Thoracic aorta (tissue), 2 donors: ENCODE data around the gene BCL10. TPM values are rescaled to one million over a fixed set of nuclear protein-coding genes. Genes with fewer than 3 reads are reported as not detected.

Experiments
- ATAC-seq: fragments of 150-250 bp; one replicate; pipeline ENCODE4 v1.8.0; 2017; ENCODE audit warnings: low read depth; ENCODE audit not compliant: insufficient number of reproducible peaks, low FRiP score
- DNase-seq: peaks from one replicate; pipeline ENCODE4 v3.0.0-alpha.2; 2020; ENCODE audit warnings: low spot score
- H3K27ac ChIP-seq, 2 donors: fragments of 200-600 bp; sonication (generic); 1 replicate in 1 of 2; 2 replicates in 1 of 2; pipeline ENCODE4 v1.5.1; 2016; ENCODE audit warnings: mild to moderate bottlenecking in 2 of 2, moderate library complexity in 2 of 2
- H3K27me3 ChIP-seq: fragments of 200-600 bp; sonication (generic); replicated peaks from 2 replicates; pipeline ENCODE4 v1.6.0; 2016; ENCODE audit warnings: mild to moderate bottlenecking; ENCODE audit not compliant: insufficient read depth
- H3K36me3 ChIP-seq: fragments of 200-600 bp; sonication (generic); one replicate; pipeline ENCODE4 v1.5.1; 2016
- H3K4me1 ChIP-seq, 2 donors: fragments of 200-600 bp; sonication (generic); 1 replicate in 1 of 2; 2 replicates in 1 of 2; pipeline versions ENCODE4 v1.5.1 to v1.6.0; 2016; ENCODE audit warnings: low read depth in 2 of 2, mild to moderate bottlenecking in 1 of 2; ENCODE audit not compliant: control insufficient read depth in 1 of 2
- H3K4me3 ChIP-seq: fragments of 200-600 bp; sonication (generic); 2 replicates; pipeline ENCODE4 v1.5.1; 2016; ENCODE audit warnings: mild to moderate bottlenecking
- H3K9me3 ChIP-seq: fragments of 200-600 bp; sonication (generic); 2 replicates; pipeline ENCODE4 v1.5.1; 2016
- total RNA-seq, 2 donors: library from RNA; depleted of rRNA; stranded (reverse); fragments of >200 nt; gene quantifications; one replicate each; pipeline versions ENCODE4 v1.1.0 to v1.2.3, GENCODE V29; 2016
- TF ChIP-seq, protein P1 (sequence below): fragments of 200-600 bp; sonication (generic); IDR thresholded peaks from one replicate; pipeline ENCODE4 v1.5.1; 2019; ENCODE audit warnings: antibody characterized with exemption

The BCL10 gene
- total RNA-seq, 2 donors from 2014 or later = 13.8 to 34.2 TPM

DNA sequence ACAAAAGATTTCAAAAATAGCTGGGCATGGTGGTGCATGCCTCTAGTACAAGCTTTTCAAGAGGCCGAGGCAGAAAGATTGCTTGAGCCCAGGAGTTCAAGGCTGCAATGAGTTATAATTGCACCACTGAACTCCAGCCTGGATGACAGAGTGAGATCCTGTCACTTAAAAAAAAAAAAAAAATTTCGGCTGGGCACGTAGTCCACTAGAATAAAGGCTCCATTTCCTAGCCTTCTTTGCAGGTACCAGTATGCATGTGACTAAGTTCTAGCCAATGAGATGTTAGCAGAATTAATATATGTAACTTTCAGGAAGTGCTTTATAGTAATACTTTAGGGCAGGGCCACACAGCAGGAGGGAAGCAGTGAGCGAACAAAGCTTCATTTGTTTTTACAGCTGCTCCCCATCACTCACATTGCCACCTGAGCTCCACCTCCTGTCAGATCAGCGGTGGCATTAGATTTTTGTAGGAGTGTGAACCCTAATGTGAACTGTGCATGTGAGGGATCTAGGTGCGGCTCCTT, 46.8 kb downstream of the BCL10 start:
- Histone ChIP-seq H3K36me3 (no peaks in the 10 kb centered on the region), H3K27me3 (no peaks in the 10 kb centered on the region), H3K4me3 (no peak overlapping the region), H3K27ac (no peak overlapping the region), H3K4me1 (peaks cover 0 to 11% of the 10 kb centered on the region in 2 donors), H3K9me3 (no peaks in the 10 kb centered on the region)
- DNase-seq (no peak), ATAC-seq (no peak)
- TF ChIP-seq, protein P1, sequence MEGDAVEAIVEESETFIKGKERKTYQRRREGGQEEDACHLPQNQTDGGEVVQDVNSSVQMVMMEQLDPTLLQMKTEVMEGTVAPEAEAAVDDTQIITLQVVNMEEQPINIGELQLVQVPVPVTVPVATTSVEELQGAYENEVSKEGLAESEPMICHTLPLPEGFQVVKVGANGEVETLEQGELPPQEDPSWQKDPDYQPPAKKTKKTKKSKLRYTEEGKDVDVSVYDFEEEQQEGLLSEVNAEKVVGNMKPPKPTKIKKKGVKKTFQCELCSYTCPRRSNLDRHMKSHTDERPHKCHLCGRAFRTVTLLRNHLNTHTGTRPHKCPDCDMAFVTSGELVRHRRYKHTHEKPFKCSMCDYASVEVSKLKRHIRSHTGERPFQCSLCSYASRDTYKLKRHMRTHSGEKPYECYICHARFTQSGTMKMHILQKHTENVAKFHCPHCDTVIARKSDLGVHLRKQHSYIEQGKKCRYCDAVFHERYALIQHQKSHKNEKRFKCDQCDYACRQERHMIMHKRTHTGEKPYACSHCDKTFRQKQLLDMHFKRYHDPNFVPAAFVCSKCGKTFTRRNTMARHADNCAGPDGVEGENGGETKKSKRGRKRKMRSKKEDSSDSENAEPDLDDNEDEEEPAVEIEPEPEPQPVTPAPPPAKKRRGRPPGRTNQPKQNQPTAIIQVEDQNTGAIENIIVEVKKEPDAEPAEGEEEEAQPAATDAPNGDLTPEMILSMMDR = no peak

DNA sequence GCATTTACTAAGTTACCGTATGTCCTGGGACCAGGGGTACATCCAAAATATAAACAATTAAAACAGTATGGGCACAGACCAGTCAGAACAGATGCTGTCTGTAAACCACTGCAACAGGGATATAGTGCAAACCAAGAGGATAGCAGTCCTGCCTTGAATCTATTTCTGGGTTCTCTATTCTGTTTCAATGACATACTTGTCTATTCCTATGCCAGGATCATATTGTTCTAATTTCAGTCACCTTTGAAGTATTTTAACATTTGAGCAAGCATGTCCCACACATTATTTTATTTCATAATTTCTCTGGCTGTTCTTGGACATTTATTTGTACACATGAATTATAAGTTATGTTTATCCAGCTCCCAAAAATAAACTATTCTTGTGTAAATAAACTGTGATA, 47.5 kb downstream of the BCL10 start:
- ATAC-seq = no peak
- Histone ChIP-seq H3K4me3 (no peak overlapping the region), H3K27ac (no peak overlapping the region), H3K27me3 (no peaks in the 10 kb centered on the region), H3K36me3 (no peaks in the 10 kb centered on the region), H3K9me3 (no peaks in the 10 kb centered on the region), H3K4me1 (peaks cover 0 to 16% of the 10 kb centered on the region in 2 donors)
- no peak for DNase-seq
- TF ChIP-seq, protein P1 = no peak

DNA sequence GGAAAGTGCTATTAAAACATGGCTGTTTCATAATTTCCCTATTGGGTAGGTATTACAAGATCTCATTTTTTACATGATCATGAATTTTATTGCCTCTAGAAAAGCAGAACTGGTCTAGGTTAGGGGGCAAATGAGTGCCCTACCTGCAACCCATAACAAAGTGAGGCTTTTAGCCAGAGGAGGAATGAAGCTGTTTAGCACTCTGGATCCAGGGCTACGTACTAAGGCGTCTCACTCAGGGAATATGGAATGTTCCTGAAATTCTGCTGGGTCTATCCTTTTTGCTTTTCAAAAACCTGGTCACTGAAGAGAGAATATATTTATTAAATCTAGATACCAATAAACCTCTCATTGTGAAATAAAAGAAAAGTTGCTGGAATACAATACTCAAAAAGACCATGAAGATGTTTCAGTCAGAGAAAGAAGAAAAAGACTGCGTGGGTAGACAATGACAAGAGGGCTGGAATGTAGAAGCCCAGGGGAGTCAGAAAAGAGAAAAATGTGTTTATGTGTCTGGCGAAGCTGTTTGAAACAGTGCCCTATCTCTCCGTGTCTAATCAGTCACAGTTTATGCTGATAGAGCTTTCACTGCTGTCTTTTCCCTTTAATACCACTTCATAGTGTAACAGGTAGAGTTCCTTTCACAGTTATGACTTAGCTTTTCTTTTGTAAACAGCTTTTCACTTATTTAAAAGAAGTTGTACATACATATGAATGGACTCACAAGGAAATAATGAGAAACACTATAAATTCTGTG, 50.6 kb downstream of the BCL10 start:
- ATAC-seq = no peak
- Histone ChIP-seq H3K27me3 (no peaks in the 10 kb centered on the region), H3K36me3 (no peaks in the 10 kb centered on the region), H3K27ac (no peak overlapping the region), H3K4me3 (no peak overlapping the region), H3K9me3 (no peaks in the 10 kb centered on the region), H3K4me1 (peaks cover 0 to 24% of the 10 kb centered on the region in 2 donors)
- DNase-seq = no peak
- TF ChIP-seq, protein P1 = no peak

DNA sequence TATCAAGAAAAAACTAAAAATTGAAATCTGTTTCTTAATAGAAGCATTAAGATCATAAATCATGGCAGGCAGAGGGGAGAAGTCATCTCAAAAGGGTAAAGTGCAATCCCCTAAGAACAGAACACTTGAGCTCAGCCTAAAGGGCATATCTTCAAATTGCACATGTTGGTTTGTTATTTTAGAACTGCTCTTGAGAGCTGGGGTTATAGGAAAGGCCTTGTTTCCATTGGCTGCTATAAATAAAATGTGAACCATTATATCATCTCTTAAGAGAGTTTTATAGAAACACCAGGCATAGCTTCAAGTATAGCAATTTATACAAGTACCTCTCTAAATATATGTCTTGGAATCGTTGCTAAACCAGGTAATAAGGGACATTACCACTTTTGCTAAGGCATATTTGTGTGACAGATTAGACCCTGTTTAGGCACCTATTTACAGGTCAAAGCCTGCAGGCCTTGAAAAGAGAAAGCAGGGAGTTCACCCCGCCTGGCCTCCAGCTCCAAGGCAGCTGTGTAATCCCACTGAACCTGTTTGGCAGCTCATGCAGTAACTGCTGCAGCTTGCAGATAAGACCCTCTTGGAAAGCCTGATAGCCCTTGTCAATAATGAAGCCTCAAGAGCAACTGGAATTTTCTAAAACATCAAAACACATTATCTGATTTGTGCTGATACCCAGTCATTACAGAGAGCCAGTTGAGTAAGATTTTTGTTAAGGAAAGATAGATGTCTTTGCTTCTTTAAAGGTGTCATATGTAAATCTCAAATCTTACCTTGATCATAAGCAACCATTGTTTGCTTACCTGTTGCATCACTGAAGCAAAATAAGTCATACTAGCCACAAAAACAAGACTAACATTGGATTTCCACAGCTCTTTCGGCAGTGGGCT, 51.5 kb downstream of the BCL10 start:
- Histone ChIP-seq H3K27ac (no peak overlapping the region), H3K4me3 (no peak overlapping the region), H3K9me3 (no peaks in the 10 kb centered on the region), H3K27me3 (no peaks in the 10 kb centered on the region), H3K36me3 (no peaks in the 10 kb centered on the region), H3K4me1 (peaks cover 0 to 33% of the 10 kb centered on the region in 2 donors)
- ATAC-seq (no peak), DNase-seq (no peak)
- TF ChIP-seq, protein P1 = no peak

DNA sequence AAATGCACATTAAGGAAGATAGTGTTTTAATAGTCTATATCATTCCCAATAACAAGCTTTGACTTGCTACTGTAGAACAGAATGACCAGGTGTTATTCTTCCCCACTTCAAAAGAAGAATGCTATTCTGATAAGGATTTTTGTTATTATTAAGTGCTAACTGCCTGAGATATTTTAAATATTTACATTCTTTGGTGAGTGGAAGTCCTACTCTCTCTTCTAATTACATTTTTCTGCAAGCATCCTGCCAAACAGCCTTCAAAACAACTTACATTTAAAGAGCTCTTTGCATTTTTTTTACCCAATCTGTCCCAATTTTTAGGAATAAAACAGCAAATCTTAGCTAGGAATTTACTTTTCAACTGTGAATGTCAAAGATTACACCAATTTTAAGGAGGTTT, 52.1 kb downstream of the BCL10 start:
- Histone ChIP-seq H3K9me3 (no peaks in the 10 kb centered on the region), H3K4me3 (no peak overlapping the region), H3K36me3 (no peaks in the 10 kb centered on the region), H3K27ac (no peak overlapping the region), H3K4me1 (peaks cover 0 to 33% of the 10 kb centered on the region in 2 donors), H3K27me3 (no peaks in the 10 kb centered on the region)
- TF ChIP-seq, protein P1 = no peak
- DNase-seq = no peak
- no peak for ATAC-seq
